ENCODE results near the gene LIPT2. TPM values are rescaled to one million over a fixed set of nuclear protein-coding genes. Genes with fewer than 3 reads are reported as not detected.

The LIPT2 gene
- total RNA-seq, 1 experiment from 2014 or later = 8.2 TPM

- H3K4me3 Mint-ChIP-seq = no peak overlapping the region
- H2BK120ac ChIP-seq (ENCODE audit: low read depth, low read length, poor library complexity, severe bottlenecking) = no peak overlapping the region
- H3K27me3 Mint-ChIP-seq (ENCODE audit: low read depth) = no peaks in the 10 kb centered on the region
- H4K91ac ChIP-seq (ENCODE audit: insufficient read length, low read depth, low read length) = no peak overlapping the region
- H4K5ac ChIP-seq (ENCODE audit: insufficient read length, low read depth, low read length) = no peak overlapping the region
- no peaks in the 10 kb centered on the region for H3K27me3 ChIP-seq (ENCODE audit: insufficient read depth, low read length)
- DNase-seq = no peak
- no peak overlapping the region for H3K4ac ChIP-seq (ENCODE audit: low read depth, low read length)
- H3K23ac ChIP-seq (ENCODE audit: insufficient read length, low read depth, low read length) = no peak overlapping the region
- no peak overlapping the region for H3K27ac ChIP-seq (ENCODE audit: insufficient read length, low read depth, low read length)
- no peaks in the 10 kb centered on the region for H3K4me1 ChIP-seq (ENCODE audit: insufficient read depth, low read length)
- H2BK12ac ChIP-seq (ENCODE audit: insufficient read length, low read depth, low read length) = no peak overlapping the region
- H3T11ph ChIP-seq (ENCODE audit: low read length) = no peak overlapping the region
- no peaks in the 10 kb centered on the region for H4K20me1 ChIP-seq (ENCODE audit: control insufficient read depth, insufficient read depth, insufficient read length)
- no peaks in the 10 kb centered on the region for H3K23me2 ChIP-seq (ENCODE audit: insufficient read length, low read depth, low read length, poor library complexity, severe bottlenecking)
- no peak overlapping the region for H3K56ac ChIP-seq (ENCODE audit: insufficient read length, low read depth, low read length)
- H3K9me3 Mint-ChIP-seq = peaks cover 18 to 25% of the 10 kb centered on the region in 2 experiments
- no peak overlapping the region for H2BK15ac ChIP-seq (ENCODE audit: low read depth, low read length)
- WGBS (ENCODE audit: extremely low coverage, insufficient read length, low lambda C conversion rate) = no CpG with 5 or more reads among the region's 4 CpGs
- H2AFZ ChIP-seq (ENCODE audit: low read length) = no peak overlapping the region
- H3K18ac ChIP-seq (ENCODE audit: insufficient read length, low read depth, low read length) = no peak overlapping the region
- H3K9me3 ChIP-seq (ENCODE audit: control insufficient read depth, low read depth, low read length) = peaks cover 7% of the 10 kb centered on the region
- H3K36me3 Mint-ChIP-seq (ENCODE audit: insufficient read depth in 1 of 3, low read depth in 3 of 3) = peaks cover 8 to 12% (median 12%) of the 10 kb centered on the region in 3 experiments
- no peaks in the 10 kb centered on the region; a peak in 1 of 4 replicates for H3K4me1 Mint-ChIP-seq
- no peak for TF ChIP-seq CTCF (conservative IDR thresholded peaks at IDR 0.05)
- no peak overlapping the region for H2AK5ac ChIP-seq (ENCODE audit: insufficient read length, low read length)
- H2BK5ac ChIP-seq (ENCODE audit: insufficient read length, low read length) = no peak overlapping the region
- no peaks in the 10 kb centered on the region for H3K79me1 ChIP-seq (ENCODE audit: insufficient read depth, low read depth, low read length, poor library complexity, severe bottlenecking)
- H3K4me2 ChIP-seq (ENCODE audit: insufficient read depth, insufficient read length, low read length) = no peak overlapping the region
- no peak overlapping the region for H2BK20ac ChIP-seq (ENCODE audit: low read depth, low read length, poor library complexity, severe bottlenecking)
- H4K8ac ChIP-seq (replicated peaks; ENCODE audit: insufficient read length, low read depth, low read length) = no peak overlapping the region
- no peak overlapping the region for H3K27ac Mint-ChIP-seq
- H3K14ac ChIP-seq (ENCODE audit: insufficient read depth, low read length) = no peak overlapping the region
- H3K79me2 ChIP-seq (ENCODE audit: insufficient read depth, low read length) = no peaks in the 10 kb centered on the region
- H3K9ac ChIP-seq (ENCODE audit: extremely low read depth, insufficient read length, low read length) = no peak overlapping the region
Observed at GRCh38 chr11:74505911-74506310, 12.4 kb upstream of the LIPT2 start.

Data from H9 (cell line).